Duodenal mucosa (tissue), 2 donors: Measurements from ENCODE around the gene BANF1.
"Not testable (repeated sequence)": the region's sequence is repeated elsewhere in the genome, so short reads cannot be mapped to it uniquely, and the experiment has no call there.

Experiments used
- H3K27ac ChIP-seq: one replicate; pipeline ENCODE4 v1.7.0; 2013; ENCODE audit warnings: low read depth, low read length
- H3K27me3 ChIP-seq, 2 donors: one replicate each; pipeline ENCODE4 v1.7.0; 2013; ENCODE audit warnings: low read length in 2 of 2, control low read depth in 1 of 2; ENCODE audit not compliant: insufficient read depth in 2 of 2, control insufficient read depth in 1 of 2
- H3K36me3 ChIP-seq, 2 donors: one replicate each; pipeline ENCODE4 v1.7.0; 2013; ENCODE audit warnings: low read length in 2 of 2, control low read depth in 1 of 2; ENCODE audit not compliant: insufficient read depth in 2 of 2, control insufficient read depth in 1 of 2
- H3K4me1 ChIP-seq, 2 donors: one replicate each; pipeline ENCODE4 v1.7.0; 2013; ENCODE audit warnings: low read length in 2 of 2, control low read depth in 1 of 2; ENCODE audit not compliant: insufficient read depth in 2 of 2, control insufficient read depth in 1 of 2
- H3K4me3 ChIP-seq, 2 donors: one replicate each; pipeline ENCODE4 v1.7.0; 2013; ENCODE audit warnings: low read length in 2 of 2, low read depth in 1 of 2
- H3K9ac ChIP-seq, 2 donors: one replicate each; pipeline ENCODE4 v1.7.0; 2013; ENCODE audit warnings: low read length in 2 of 2, low read depth in 1 of 2
- H3K9me3 ChIP-seq, 2 donors: one replicate each; pipeline ENCODE4 v1.7.0; 2013; ENCODE audit warnings: low read length in 2 of 2, control low read depth in 1 of 2; ENCODE audit not compliant: control insufficient read depth in 1 of 2

BANF1 gene

GRCh38 chr11:65997286-65997685 is 5.0 kb upstream of the BANF1 start:
- Histone ChIP-seq H3K27ac (no peak overlapping the region), H3K27me3 (no peaks in the 10 kb centered on the region), H3K4me1 (peaks cover 3 to 6% of the 10 kb centered on the region in 2 donors), H3K4me3 (no peak overlapping the region), H3K9ac (no peak overlapping the region), H3K36me3 (peaks cover 23 to 35% of the 10 kb centered on the region in 2 donors), H3K9me3 (no peaks in the 10 kb centered on the region)

- Histone ChIP-seq H3K4me3 (peak overlapping the region; percentile 98 to 100), H3K4me1 (peaks cover 10 to 16% of the 10 kb centered on the region in 2 donors), H3K27me3 (no peaks in the 10 kb centered on the region), H3K27ac (peak overlapping the region; percentile 96), H3K36me3 (peaks cover 26 to 37% of the 10 kb centered on the region in 2 donors), H3K9ac (peak overlapping the region; percentile 90 to 99), H3K9me3 (no peaks in the 10 kb centered on the region)
These were observed 434 bp downstream of the BANF1 start for GRCh38 chr11:66002648-66003225.

- H3K27me3 ChIP-seq, result no peaks in the 10 kb centered on the region
- H3K27ac ChIP-seq, result no peak overlapping the region
- peak overlapping the region; percentile 78 to 99 for H3K9ac ChIP-seq
- H3K9me3 ChIP-seq, result no peaks in the 10 kb centered on the region
- peaks cover 10 to 16% of the 10 kb centered on the region in 2 donors for H3K4me1 ChIP-seq
- H3K4me3 ChIP-seq, result peak overlapping the region; percentile 98 to 100
- H3K36me3 ChIP-seq, result peaks cover 23 to 32% of the 10 kb centered on the region in 2 donors
These were observed 988 bp downstream of the BANF1 start for GRCh38 chr11:66003291-66003690.

DNA sequence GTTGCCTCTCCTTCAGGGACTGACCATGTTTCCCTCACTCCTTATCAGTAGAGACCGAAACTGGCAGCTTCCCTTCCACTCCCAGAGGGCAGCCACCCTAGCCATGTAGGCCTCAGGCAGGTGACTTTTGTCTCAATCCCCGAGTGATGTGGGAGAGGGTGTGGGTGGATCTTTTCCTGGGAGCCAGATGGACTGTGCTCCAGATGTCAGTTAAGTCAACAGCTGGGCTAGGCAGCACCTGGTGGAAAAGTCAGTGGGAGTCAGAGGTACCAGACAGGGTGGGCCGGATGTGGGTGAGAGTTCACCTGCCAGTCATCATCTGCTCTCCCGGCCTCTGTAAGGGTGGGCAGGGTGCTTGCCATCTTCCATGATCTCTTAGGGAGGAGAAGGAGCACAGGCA is 1.9 kb downstream of the BANF1 start:
- H3K4me1 ChIP-seq, result peaks cover 10 to 16% of the 10 kb centered on the region in 2 donors
- no peaks in the 10 kb centered on the region for H3K9me3 ChIP-seq
- H3K36me3 ChIP-seq, result peaks cover 15 to 23% of the 10 kb centered on the region in 2 donors
- H3K27me3 ChIP-seq, result no peaks in the 10 kb centered on the region
- no peak overlapping the region for H3K27ac ChIP-seq
- no peak overlapping the region for H3K9ac ChIP-seq
- no peak overlapping the region for H3K4me3 ChIP-seq

DNA sequence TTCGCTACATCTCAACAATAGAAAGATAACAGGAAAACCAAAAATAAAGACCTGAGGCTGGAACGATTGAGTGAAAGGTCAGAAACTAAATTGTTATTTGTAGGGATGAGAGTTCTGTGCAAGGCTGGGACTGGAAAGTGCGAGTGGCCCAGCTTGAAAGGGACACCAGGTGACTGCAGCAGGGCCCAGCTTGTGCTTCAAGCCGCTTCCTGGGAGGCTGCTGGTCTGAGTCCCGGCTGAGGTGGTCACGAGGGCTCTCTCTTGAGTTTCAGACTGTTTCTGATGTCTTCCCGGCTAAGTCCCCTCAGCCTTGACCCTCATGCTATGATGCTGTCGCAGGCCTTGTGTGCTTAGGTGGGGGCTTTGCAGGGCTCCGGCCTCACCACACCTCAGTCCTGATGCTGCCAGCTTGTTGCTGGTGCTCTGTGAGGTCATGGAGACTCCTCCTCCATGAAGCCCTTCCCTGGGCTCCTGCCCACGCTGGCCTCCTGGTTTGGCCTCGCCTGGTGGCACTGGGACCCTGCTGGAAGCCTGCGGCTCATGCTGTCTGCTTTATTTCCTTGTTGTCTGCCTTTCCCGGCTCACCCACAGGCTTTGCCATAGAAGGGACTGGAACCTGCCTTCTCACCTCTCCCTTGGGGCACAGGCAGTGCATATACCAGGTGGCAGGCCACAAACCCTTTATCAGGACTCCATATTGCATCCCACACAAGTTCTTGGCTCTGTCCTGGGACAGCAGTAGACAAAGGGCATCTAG is 4.0 kb downstream of the BANF1 start:
- Histone ChIP-seq H3K4me3 (no peak overlapping the region), H3K4me1 (peaks cover 7 to 10% of the 10 kb centered on the region in 2 donors), H3K36me3 (peaks cover 8 to 11% of the 10 kb centered on the region in 2 donors), H3K9me3 (no peaks in the 10 kb centered on the region), H3K9ac (no peak overlapping the region), H3K27me3 (peaks cover 4 to 8% of the 10 kb centered on the region in 2 donors), H3K27ac (no peak overlapping the region)

GRCh38 chr11:66006891-66007176 is 4.5 kb downstream of the BANF1 start:
- Histone ChIP-seq H3K9ac (no peak overlapping the region), H3K36me3 (peaks cover 8 to 11% of the 10 kb centered on the region in 2 donors), H3K27me3 (peaks cover 9 to 14% of the 10 kb centered on the region in 2 donors), H3K4me1 (peaks cover 7 to 10% of the 10 kb centered on the region in 2 donors), H3K27ac (no peak overlapping the region), H3K4me3 (no peak overlapping the region), H3K9me3 (no peaks in the 10 kb centered on the region)

GRCh38 chr11:66007201-66007634 is 4.9 kb downstream of the BANF1 start:
- H3K27me3 ChIP-seq, result peaks cover 13 to 17% of the 10 kb centered on the region in 2 donors
- H3K9ac ChIP-seq, result no peak overlapping the region
- H3K9me3 ChIP-seq, result no peaks in the 10 kb centered on the region
- no peak overlapping the region for H3K4me3 ChIP-seq
- peaks cover 8 to 11% of the 10 kb centered on the region in 2 donors for H3K36me3 ChIP-seq
- H3K27ac ChIP-seq, result no peak overlapping the region
- H3K4me1 ChIP-seq, result peaks cover 7 to 10% of the 10 kb centered on the region in 2 donors

GRCh38 chr11:66008095-66008467 is 5.8 kb downstream of the BANF1 start:
- Histone ChIP-seq H3K36me3 (peaks cover 8 to 11% of the 10 kb centered on the region in 2 donors), H3K4me1 (peaks cover 4 to 6% of the 10 kb centered on the region in 2 donors), H3K9me3 (no peaks in the 10 kb centered on the region), H3K4me3 (no peak overlapping the region), H3K27ac (no peak overlapping the region), H3K27me3 (peaks cover 20 to 24% of the 10 kb centered on the region in 2 donors), H3K9ac (no peak overlapping the region)

DNA sequence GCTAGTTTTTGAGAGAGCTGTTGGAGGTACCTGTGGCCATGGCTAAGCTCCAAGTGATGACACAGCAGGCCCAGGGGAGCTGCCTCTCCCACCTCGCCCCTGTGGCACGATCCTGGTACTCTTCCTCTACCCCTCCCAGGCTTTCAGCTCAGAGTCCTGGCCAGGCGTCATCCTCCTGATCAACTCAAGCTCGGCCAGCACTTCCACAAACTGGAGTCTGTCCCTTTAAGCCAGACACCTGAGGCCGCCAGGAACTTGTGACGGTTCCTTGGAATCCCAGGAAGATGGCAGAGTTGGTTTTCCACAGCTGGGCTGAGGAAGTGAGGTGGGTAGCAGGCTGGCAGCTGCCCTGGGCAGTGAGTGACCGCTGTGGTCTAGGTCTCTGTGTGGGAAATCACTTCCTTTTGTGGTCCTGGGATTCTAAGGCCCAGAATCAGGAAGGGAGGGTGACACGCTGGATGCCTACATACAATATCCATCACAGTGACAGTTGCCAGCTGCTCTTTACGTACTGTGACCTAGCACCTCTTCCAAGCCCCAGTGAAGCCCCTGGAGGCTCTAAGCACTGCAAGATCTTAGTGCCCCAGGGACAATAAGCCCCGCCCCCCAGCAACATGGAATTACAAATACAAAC is 6.3 kb downstream of the BANF1 start:
- H3K27ac ChIP-seq, result no peak overlapping the region
- peaks cover 0 to under 1% of the 10 kb centered on the region in 2 donors for H3K4me1 ChIP-seq
- H3K9me3 ChIP-seq, result no peaks in the 10 kb centered on the region

GRCh38 chr11:66010036-66010435 is 7.7 kb downstream of the BANF1 start:
- H3K9ac ChIP-seq, H3K27ac ChIP-seq, H3K4me3 ChIP-seq, H3K9me3 ChIP-seq, H3K4me1 ChIP-seq, H3K36me3 ChIP-seq: not testable (repeated sequence)
- peaks cover 28 to 33% of the 10 kb centered on the region in 2 donors for H3K27me3 ChIP-seq

More for the DNA sequence above, 6.3 kb downstream of the BANF1 start:
- H3K9ac ChIP-seq, result no peak overlapping the region
- H3K27me3 ChIP-seq, result peaks cover 25 to 29% of the 10 kb centered on the region in 2 donors
- H3K4me3 ChIP-seq, result no peak overlapping the region
- H3K36me3 ChIP-seq, result peaks cover 8 to 11% of the 10 kb centered on the region in 2 donors
